Endothelial cell of umbilical vein (primary cell): ENCODE data around the gene IL21.

Source experiments
- CTCF ChIP-seq, 2 donors: IDR thresholded peaks; 1 replicate in 1 of 2; 2 replicates in 1 of 2; pipeline ENCODE4 v1.5.1; 2011; ENCODE audit warnings: low read length in 2 of 2, mild to moderate bottlenecking in 2 of 2, moderate library complexity in 2 of 2, control low read depth in 1 of 2, inconsistent platforms in 1 of 2, low read depth in 1 of 2; ENCODE audit not compliant: insufficient read depth in 1 of 2; ENCODE audit errors: extremely low read depth in 1 of 2
- EZH2 ChIP-seq: IDR thresholded peaks from 2 replicates; pipeline ENCODE4 v1.6.1; 2012; ENCODE audit warnings: borderline replicate concordance, low read depth, mild to moderate bottlenecking, moderate library complexity, low read length, inconsistent platforms; ENCODE audit not compliant: severe bottlenecking
- GATA2 ChIP-seq: IDR thresholded peaks from 2 replicates; pipeline ENCODE4 v1.7.0; 2011; ENCODE audit warnings: low read depth, mild to moderate bottlenecking, moderate library complexity, mixed read lengths, low read length; ENCODE audit not compliant: insufficient read length, insufficient read depth
- JUN ChIP-seq: IDR thresholded peaks from 2 replicates; pipeline ENCODE4 v1.6.1; 2011; ENCODE audit warnings: borderline replicate concordance, low read depth; ENCODE audit not compliant: insufficient read length, insufficient read depth
- MAX ChIP-seq: IDR thresholded peaks from 2 replicates; pipeline ENCODE4 v1.6.1; 2011; ENCODE audit not compliant: insufficient read depth, insufficient read length
- POLR2A ChIP-seq: IDR thresholded peaks from 2 replicates; pipeline ENCODE4 v1.6.1; 2012; ENCODE audit warnings: low read depth, mild to moderate bottlenecking, control low read depth, low read length
- POLR2AphosphoS5 ChIP-seq: IDR thresholded peaks from 2 replicates; pipeline ENCODE4 v1.6.1; 2012; ENCODE audit warnings: low read depth, mild to moderate bottlenecking, control low read depth, low read length, moderate library complexity; ENCODE audit not compliant: insufficient read depth

- TF ChIP-seq CTCF (IDR thresholded peaks at IDR 0.05; ENCODE audit: extremely low read depth in 1 of 2, insufficient read depth in 1 of 2, low read depth in 1 of 2, low read length in 2 of 2) (no peak), POLR2A (no peak), GATA2 (no peak), JUN (no peak), EZH2 (no peak), MAX (no peak), POLR2AphosphoS5 (no peak)
These were observed 1.3 kb downstream of the IL21 start for GRCh38 chr4:122619611-122620010.
